ENCODE data around the gene HEYL.

DNA sequence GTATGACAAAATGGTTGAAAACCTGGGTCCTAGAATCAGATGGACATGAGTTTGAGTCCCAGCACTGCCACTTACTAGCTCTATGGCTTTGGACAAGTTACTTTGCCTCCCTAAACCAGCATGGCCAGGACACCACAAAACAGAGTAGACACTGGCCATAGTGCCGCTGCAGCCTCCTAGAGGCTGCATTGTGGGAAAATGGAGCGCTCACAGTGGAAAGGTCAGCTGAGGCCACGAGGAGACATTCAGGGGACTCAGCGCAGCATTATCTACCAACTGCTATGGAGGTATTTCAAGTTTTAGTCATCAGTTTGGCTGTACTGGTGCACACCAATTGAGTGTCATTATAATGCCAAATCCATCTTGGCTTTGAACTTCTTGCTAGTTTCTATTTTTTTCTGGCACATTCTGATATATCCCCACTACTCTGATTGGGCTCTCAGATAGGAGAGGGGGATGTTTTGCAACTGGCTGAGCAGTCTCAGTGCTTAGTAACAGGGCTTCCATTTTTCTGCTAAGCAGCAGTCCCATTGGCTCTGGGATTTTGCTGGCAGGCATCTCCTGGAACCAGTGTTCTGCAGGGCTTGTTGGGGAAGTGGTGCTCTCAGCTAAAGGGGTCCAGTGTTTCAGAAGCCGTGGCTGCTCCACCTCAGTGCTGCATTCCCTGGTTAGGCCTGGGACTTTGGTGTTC, 16.3 kb upstream of the HEYL start:
- TF ChIP-seq CTCF (IDR thresholded peaks at IDR 0.05) = no peak
- no peak for TF ChIP-seq EP300 (IDR thresholded peaks at IDR 0.05)
